ENCODE results near the gene EFCAB6.

GRCh38 chr22:43554259-43554636 is 257.9 kb downstream of the EFCAB6 start:
- TF ChIP-seq, protein P1, sequence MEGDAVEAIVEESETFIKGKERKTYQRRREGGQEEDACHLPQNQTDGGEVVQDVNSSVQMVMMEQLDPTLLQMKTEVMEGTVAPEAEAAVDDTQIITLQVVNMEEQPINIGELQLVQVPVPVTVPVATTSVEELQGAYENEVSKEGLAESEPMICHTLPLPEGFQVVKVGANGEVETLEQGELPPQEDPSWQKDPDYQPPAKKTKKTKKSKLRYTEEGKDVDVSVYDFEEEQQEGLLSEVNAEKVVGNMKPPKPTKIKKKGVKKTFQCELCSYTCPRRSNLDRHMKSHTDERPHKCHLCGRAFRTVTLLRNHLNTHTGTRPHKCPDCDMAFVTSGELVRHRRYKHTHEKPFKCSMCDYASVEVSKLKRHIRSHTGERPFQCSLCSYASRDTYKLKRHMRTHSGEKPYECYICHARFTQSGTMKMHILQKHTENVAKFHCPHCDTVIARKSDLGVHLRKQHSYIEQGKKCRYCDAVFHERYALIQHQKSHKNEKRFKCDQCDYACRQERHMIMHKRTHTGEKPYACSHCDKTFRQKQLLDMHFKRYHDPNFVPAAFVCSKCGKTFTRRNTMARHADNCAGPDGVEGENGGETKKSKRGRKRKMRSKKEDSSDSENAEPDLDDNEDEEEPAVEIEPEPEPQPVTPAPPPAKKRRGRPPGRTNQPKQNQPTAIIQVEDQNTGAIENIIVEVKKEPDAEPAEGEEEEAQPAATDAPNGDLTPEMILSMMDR (IDR thresholded peaks at IDR 0.05), result no peak
- no peak for TF ChIP-seq EZH2 (IDR thresholded peaks at IDR 0.05; ENCODE audit: borderline replicate concordance, insufficient read depth, low read depth, low read length, poor library complexity, severe bottlenecking)
